VCaP (cell line): Measurements from ENCODE around the gene GNLY.

Source experiments
- H3K27ac ChIP-seq: fragments of 450-650 bp; 2 replicates; pipeline ENCODE4 v1.5.1; 2017
- CTCF ChIP-seq: fragments of 450-650 bp; conservative IDR thresholded peaks from 2 replicates; pipeline ENCODE4 v1.5.1; 2017; ENCODE audit warnings: mild to moderate bottlenecking, moderate library complexity

The GNLY gene

GRCh38 chr2:85706599-85707296 lies 12.6 kb downstream of the GNLY start:
- TF ChIP-seq CTCF = no peak
- H3K27ac ChIP-seq = no peak overlapping the region

DNA sequence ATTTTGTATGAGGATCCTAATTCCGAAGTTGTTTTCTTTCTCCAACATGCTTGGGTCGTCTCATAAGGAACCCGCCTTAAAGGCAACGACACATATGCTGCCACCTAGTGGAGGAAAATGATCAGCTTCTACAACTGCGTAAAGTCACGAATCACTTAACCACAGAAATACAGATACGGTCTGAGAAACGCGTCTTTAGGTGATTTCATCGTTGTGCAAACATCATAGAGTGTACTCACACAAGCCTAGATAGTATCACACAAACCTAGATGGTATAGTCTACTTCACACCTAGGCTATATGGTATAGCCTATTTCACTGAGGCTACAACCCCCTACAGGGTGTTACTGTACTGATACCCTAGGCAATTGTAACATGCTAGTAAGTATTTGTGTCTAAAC lies 13.1 kb downstream of the GNLY start:
- H3K27ac ChIP-seq = no peak overlapping the region

GRCh38 chr2:85708641-85709040 lies 14.5 kb downstream of the GNLY start:
- TF ChIP-seq CTCF = no peak

More for the DNA sequence above, 13.1 kb downstream of the GNLY start:
- peak; percentile 91 for TF ChIP-seq CTCF

GRCh38 chr2:85709401-85709811 lies 15.2 kb downstream of the GNLY start:
- H3K27ac ChIP-seq = no peak overlapping the region; the same call in 1 of the 2 replicates
- TF ChIP-seq CTCF = no peak

More at GRCh38 chr2:85708641-85709040, 14.5 kb downstream of the GNLY start:
- H3K27ac ChIP-seq = no peak overlapping the region; the same call in 1 of the 2 replicates

DNA sequence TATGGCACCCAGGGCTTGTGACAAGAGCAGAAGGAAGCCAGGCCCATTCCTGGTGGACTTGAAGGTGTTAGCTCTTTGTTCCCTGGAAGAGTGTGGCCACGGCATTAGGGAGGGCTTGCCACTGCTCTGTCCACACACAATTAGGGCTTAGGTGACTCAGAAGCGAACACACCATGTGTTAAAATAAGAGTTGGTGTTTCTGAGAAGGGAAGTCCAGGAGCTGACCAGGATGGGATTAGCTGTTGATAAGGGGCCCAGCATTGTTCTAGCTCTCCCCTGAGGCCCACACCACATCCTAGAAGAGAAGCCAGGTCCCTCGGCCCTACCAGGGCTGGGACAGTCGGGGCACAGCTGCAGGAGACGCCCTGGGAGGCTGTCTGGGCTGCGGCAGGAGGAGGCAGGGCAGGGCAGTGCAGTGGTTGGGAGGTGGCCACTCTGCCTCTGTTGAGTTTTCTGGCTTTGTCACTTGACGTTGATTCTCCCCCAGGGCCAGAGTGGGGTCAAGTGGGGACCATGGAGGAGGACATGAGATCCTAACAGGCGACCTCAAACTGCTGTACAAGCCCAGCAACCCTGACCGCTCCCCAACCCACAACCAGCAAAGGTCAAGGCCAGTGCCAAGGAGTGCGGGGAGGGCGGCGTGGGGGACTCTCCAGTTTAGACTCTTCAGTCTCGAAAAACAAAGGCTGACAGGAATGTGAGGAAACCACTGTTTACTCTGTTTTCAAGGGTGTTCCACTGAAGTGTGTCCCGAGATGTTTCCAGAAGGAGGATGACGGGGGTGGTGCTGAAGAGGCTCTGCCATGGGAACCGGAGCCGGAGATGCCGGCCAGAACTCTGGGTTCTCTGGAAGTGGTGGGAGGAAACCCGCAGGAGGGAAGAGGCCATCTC lies 16.8 kb downstream of the GNLY start:
- no peak overlapping the region for H3K27ac ChIP-seq
- TF ChIP-seq CTCF = no peak

DNA sequence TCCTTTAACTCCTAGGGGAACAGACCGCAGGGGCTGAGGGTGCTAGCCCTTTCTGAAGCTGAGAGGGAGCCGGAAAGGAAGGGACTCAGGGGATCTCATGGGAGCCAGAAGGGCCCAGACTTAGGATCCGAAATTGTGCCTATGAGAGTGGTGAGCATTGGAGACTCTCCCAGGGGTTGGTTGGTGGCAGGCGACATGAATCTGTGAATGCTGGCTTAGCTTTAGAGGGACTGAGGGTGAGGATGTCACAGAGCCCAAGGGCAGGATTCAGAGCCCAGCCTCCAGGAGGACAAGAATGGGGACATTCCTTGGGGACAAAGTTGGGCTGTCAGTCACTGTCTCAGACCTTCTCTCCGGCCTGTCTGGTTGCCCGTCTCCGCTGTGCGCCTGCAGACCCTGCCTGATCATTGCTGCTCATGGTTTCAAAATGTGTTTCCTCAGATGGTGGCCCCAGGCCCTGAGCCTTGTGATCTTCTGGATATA lies 17.5 kb downstream of the GNLY start:
- H3K27ac ChIP-seq = no peak overlapping the region
- TF ChIP-seq CTCF = no peak

DNA sequence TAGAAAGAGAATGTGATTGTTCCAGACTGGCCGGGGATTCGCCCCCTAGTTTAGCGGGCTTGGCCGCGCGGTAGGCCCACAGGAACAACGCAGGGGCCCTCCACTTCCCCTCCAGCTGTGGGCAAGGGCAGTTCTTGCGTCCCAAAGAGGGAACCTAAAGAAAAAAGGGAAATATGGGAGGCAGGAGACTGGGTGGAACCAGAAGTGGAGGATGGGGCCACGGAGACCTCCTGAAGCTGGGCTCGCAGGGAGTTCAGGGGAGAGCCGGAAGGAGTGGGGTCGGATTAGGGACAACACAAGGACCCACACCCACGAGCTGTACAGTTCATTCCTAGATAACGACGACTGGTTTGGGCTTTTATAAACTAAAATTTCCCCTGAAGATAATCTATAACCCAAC lies 18.2 kb downstream of the GNLY start:
- no peak overlapping the region for H3K27ac ChIP-seq

More for the DNA sequence above, 18.2 kb downstream of the GNLY start:
- no peak for TF ChIP-seq CTCF
